GM12873 (cell line): ENCODE results near the gene PDZD2.

ENCODE experiments used
- TF ChIP-seq, protein P1 (sequence below): IDR thresholded peaks from 2 replicates; pipeline ENCODE4 v1.5.1; 2012; ENCODE audit warnings: low read depth, mild to moderate bottlenecking, moderate library complexity, low read length, control low read depth; ENCODE audit not compliant: insufficient read depth; ENCODE audit errors: missing control alignments

PDZD2 gene

GRCh38 chr5:31725996-31726395 is 87.1 kb downstream of the PDZD2 start:
- TF ChIP-seq, protein P1, sequence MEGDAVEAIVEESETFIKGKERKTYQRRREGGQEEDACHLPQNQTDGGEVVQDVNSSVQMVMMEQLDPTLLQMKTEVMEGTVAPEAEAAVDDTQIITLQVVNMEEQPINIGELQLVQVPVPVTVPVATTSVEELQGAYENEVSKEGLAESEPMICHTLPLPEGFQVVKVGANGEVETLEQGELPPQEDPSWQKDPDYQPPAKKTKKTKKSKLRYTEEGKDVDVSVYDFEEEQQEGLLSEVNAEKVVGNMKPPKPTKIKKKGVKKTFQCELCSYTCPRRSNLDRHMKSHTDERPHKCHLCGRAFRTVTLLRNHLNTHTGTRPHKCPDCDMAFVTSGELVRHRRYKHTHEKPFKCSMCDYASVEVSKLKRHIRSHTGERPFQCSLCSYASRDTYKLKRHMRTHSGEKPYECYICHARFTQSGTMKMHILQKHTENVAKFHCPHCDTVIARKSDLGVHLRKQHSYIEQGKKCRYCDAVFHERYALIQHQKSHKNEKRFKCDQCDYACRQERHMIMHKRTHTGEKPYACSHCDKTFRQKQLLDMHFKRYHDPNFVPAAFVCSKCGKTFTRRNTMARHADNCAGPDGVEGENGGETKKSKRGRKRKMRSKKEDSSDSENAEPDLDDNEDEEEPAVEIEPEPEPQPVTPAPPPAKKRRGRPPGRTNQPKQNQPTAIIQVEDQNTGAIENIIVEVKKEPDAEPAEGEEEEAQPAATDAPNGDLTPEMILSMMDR, result no peak

- TF ChIP-seq, protein P1, result no peak
Measured at GRCh38 chr5:31726952-31727351, 88.0 kb downstream of the PDZD2 start.

DNA sequence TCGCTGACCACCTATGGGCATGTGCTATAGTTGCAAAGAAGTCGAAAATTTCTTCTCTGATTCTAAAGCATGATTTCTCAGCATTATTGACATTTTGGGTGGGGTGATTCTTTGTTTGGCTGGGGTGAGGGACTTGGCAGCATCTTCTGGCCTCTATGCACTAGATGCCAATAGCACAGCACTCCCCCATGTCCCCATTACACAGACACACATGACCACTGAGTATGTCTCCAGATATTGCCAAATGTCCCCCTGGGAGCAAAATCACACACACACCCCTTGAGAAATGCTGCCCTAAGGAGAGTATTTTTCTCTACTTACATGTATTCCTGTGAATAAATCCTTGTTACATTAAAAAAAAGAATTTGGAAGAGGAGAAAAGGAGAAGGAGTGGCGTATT is 89.1 kb downstream of the PDZD2 start:
- TF ChIP-seq, protein P1, result no peak

DNA sequence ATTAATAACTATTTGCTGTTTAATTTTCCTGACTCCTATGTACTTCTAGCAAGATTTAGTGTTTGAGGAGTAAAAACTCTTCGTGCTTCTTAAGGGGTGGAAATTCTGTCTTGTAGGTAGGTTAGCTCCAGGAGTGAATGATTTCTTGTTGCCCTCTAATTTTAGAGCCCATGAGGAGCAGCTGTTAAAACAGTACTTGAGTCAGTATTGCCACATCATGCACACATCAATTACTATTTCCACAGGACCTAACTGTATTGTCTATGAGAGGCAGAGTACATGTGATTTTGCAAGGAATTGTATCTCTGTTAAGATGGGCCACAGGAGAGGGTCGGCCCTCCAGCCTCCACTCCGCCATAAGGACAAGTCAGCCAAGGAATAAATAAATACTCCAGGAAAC is 91.2 kb downstream of the PDZD2 start:
- TF ChIP-seq, protein P1, result no peak

DNA sequence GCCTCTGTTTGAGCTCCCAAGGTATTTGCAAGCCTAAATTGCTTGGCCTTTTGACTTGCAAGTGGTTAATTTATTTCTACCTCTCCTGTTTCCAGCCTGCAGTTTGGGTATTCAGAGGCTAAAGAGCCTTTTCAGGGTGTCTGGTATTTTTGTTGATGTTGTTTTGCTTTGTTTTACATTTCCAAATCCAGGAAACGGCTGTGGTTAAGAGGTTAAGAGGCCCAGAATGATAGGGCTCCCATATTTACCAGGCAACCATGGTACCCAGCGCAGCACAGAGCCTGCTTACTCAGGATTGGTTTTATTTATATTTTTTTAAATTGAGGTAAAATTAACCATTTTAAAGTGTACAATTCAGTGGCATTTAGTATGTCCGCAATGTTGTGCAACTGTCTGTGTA is 92.1 kb downstream of the PDZD2 start:
- TF ChIP-seq, protein P1, result no peak

DNA sequence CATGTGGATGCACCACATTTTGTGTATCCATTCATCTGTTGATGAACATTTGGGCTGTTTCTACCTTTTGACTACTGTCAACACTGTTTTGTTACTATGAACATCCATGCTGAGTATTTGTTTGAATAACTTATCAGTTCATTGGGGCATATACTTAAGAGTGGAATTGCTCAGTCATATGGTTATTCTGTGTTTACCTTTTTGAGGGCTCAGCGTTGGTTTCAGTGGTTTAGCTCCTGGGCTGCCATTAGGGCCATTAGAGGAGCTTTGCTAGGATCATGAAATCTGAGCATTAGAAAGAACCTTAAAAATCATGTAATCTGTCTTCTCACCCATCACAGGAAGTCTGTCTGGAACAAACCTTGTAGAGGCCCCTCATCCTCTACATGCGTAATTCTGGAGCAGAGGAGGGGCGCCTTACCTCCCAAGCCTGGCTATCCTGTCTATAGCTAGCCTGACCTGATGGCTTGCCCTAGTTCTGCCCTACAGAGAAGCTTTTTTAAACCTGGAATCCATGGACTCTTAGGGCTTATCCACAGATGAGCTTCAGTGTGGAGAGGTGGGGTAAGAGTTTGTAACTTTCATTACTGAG is 92.9 kb downstream of the PDZD2 start:
- TF ChIP-seq, protein P1, result no peak

- TF ChIP-seq, protein P1, result no peak
Measured at GRCh38 chr5:31733371-31733770, 94.4 kb downstream of the PDZD2 start.

GRCh38 chr5:31736127-31736526 is 97.2 kb downstream of the PDZD2 start:
- TF ChIP-seq, protein P1, result no peak
